RKO (cell line): ENCODE measurements around the gene DNTT.

Experiments used
- DNase-seq: peaks from one replicate; pipeline ENCODE4 v3.0.0-alpha.2; 2016; ENCODE audit warnings: low spot score

The DNTT gene

DNA sequence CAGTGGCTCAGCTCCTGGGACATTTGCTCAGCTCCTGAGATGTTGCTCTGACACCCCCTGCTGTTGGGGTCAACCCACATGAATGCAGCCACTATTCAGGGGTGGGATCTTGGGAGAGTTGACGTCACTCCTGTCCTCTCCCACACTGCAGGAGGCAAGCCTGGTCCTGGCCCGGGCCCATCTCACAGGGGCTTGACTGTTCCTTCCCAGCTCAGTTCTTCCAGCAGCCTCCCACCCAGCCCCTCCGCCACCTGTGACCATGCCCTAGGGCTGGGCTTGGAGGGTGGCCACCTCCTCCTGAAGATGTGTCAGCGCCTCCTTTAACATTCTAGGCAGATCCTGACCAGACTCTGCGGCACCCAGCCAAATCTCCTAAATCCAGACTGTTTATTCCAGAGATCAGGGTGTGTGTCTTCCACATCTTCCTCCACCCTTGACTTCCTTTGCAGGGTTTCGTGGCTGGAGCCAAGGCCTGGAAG lies 73.6 kb downstream of the DNTT start:
- DNase-seq, result no peak

GRCh38 chr10:96378741-96379140 lies 74.5 kb downstream of the DNTT start:
- no peak for DNase-seq

DNA sequence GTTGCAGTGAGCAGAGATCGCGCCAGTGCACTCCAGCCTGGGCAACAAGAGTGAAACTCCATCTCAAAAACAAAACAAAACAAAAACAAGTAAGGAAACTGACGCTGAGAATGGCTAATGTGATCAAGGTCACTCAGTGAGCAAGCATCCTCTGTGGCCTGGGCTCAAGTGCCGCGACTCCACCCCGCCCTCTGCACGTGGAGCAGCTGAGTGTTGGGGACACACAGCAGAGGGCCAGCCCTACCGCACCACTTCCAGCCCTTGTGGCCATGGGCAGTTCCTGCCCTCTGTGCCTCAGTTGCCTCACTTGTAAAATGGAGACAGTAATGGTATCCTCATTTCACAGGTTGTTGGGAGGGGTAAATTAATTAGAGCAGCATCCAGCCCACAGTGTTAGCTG lies 75.5 kb downstream of the DNTT start:
- no peak for DNase-seq

DNA sequence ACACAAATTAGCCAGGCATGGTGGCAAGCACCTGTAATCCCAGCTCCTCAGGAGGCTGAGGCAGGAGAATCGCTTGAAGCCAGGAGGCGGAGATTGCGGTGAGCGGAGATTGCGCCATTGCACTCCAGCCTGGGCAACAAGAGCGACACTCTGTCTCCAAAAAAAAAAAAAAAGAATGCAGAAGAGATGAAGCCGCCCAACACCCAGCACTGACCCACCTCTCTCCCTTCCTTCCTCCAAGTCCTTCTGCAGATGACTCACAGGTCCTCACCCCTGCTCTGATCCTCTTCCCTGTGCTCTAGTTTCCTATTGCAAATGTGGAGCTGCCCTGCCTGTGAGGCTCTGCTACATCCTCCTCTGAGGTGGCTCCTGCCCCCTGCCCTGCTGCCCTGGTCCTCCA lies 76.6 kb downstream of the DNTT start:
- DNase-seq, result peak; percentile 4

- no peak for DNase-seq
Measured at GRCh38 chr10:96384506-96384905, 80.3 kb downstream of the DNTT start.

- DNase-seq, result no peak
Measured at GRCh38 chr10:96387161-96387560, 82.9 kb downstream of the DNTT start.

GRCh38 chr10:96387601-96388000 lies 83.4 kb downstream of the DNTT start:
- DNase-seq, result no peak
